ENCODE measurements around the gene RNU1-3.
"Not testable (repeated sequence)": the region's sequence is repeated elsewhere in the genome, so short reads cannot be mapped to it uniquely, and the experiment has no call there.

RNU1-3 gene

DNA sequence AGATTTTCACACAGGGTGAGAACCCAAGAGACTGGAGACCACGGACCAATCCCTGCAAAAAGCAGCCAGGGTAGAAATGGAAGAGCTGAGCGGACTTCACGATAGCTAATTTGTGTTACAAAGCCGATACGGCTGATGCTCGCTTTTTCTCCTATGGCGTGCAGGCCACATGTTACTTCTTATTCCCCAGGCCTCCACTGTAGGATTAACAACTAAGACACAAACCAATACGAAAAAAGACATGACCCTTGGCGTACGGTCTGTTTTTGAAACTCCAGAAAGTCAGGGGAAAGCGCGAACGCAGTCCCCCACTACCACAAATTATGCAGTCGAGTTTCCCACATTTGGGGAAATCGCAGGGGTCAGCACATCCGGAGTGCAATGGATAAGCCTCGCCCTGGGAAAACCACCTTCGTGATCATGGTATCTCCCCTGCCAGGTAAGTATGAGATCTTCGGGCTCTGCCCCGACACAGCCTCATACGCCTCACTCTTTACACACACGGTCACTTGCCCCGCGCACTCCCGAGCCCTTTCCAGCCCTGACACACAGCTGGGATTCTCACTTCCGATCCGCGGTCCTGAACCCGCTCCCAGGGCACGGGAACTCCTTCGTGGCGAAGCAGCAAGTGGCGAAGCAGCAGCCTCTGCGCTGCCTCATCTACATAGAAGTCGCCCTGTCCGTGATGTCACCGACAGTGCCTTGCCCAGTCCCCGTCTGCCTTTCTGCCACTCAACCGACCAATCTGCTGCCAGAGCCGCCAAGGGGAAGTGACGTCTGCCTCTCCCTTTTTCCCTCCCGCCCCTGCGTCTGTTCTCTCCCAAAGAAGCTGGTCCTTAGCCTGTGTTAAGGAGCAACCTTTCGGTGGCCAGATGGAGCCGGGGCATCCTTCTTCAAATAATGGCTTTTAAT, at the start of gene RNU1-3:
Gene RNU1-3 (minus strand): TSS at position 447 of the 912 bp plus-strand sequence.
- DNase-seq (ENCODE audit: low spot score): not testable (repeated sequence)

DNA sequence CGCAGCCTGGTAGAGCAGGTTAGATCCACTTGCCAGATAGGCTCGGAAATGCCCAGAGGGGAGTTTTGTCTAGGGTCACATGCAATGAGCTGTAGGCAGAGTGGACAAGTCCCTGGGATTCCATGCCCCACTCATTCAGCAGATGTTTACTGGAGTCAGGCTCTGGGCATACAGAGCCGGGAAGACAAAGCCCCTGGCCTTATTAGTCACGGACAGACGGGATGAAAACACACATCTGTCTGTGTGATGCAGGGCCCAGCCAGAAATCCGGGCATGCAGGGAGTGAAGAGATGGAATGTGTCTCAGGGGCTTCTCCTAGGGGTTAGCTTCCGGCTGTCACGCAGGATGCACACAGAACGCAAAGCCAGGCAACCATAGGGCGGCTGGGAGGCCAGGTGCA, 46.7 kb upstream of the RNU1-3 start:
- not testable (repeated sequence) for DNase-seq (ENCODE audit: low spot score)

DNA sequence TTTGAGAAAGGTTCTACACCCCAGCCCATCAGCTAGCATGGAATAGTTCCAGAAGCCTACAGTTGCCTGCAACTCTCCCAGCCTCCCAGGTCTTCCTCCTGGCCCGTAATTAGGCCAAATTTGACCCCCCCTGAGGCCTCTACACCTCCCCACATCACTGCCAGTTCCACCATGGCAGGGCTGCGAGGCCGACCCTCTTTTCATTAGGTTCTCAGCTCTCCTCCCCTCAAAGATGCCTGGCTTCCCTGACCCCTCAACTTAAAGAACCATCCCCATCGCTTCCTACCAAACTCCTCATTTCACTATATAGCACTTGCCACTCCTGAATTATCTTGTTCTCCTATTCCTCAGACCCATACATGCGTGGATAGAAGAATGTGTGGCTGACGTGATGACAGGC, 46.2 kb upstream of the RNU1-3 start:
- not testable (repeated sequence) for DNase-seq (ENCODE audit: low spot score)

DNA sequence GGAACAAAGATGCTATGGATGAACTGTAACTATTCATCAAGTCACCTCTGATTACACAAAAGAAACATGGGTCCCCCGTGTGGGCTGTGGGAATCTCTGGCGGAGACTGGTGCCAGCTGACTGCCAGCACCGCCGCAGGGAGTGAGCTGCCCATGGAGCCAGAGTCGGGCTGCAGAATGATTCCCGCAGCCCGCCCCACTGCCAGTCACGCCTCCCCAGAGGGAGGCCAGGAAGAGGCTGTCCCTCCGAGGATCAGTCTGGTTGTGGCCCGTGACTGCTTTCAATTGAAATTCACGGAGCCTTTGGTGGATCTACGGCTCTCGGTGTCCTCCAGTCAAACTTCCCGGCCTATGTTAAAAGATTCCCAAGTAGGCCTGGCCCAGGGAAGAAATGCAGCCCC, 45.8 kb upstream of the RNU1-3 start:
- DNase-seq (ENCODE audit: low spot score): not testable (repeated sequence)

DNA sequence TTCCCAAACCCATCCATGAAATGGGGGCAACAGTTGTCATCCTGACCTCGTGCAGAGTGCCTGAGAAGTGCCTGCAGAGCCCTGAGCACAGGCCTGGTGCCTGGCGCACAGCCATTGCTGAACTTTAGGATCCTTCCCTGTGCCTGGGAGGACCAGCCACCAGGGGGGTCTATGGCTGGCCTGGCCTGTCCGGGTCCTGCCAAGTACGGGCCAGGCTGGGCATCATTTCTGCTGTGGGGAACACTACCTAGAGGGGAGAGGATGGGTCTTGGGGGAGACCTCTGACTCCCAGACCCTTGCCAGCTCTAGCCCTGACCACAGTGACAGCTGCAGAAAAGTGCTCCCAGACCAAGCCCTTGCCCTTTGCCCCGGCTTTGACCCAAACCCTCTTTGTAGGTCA, 45.4 kb upstream of the RNU1-3 start:
- not testable (repeated sequence) for DNase-seq (ENCODE audit: low spot score)

DNA sequence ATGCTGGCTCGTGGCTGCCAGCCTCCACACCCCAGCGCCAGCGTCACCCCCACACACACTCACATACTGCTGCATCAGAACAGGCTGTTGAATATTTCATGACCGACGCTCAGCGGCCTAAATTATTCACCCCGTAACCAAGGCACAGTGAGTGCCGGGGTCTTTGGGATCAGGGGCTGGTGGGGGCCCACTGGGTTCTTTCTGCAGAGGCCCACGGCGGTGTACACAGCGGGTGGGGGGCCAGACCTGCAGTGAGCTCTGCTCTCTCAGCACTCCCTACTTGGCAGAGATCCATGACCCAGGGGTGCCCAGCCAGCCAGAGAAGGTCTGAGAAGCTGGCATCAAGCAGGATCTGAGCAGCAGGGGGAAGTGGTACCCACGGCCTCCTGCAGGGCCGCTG, 43.9 kb upstream of the RNU1-3 start:
- DNase-seq (ENCODE audit: low spot score): not testable (repeated sequence)

DNA sequence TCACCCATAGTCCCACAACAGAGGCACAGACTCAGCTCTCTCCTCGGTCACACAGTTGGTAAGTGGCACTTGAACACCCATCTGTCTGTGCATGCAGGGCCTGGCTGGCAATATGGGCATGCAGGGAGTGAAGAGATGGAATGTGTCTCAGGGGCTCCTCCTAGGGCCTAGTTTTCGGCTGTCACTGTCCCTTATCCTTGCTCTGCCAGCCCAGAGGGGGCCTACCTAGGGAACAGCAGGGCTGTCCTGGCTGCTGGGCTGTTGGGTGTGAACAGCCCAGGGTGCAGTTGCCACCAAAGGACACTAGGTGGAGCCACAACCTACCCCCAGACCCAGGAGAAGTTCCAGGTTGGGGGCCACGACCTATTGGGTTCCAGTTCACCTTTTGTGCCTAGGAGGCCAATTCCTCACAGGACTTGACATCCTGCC, 42.9 kb upstream of the RNU1-3 start:
- peak; percentile 44 for DNase-seq (ENCODE audit: low spot score)

DNA sequence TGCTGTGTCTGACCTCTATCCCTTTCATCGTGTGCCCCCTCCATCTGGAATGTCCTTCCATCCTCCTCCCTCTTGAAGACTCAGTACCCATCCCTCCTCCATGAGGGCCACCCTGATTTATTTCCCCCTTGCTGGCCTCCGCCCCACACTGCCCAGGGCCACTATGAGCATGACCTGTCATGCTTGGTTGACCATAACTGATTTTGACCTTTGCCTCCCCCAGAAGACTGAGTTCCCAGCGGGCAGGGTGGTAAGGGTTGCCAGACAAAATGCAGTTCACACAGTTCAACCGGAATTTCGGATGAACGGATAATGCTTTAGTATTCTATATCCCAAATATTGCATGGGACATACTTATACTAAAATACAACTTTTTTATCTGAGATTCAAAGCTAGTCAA, 42.0 kb upstream of the RNU1-3 start:
- DNase-seq (ENCODE audit: low spot score): not testable (repeated sequence)

DNA sequence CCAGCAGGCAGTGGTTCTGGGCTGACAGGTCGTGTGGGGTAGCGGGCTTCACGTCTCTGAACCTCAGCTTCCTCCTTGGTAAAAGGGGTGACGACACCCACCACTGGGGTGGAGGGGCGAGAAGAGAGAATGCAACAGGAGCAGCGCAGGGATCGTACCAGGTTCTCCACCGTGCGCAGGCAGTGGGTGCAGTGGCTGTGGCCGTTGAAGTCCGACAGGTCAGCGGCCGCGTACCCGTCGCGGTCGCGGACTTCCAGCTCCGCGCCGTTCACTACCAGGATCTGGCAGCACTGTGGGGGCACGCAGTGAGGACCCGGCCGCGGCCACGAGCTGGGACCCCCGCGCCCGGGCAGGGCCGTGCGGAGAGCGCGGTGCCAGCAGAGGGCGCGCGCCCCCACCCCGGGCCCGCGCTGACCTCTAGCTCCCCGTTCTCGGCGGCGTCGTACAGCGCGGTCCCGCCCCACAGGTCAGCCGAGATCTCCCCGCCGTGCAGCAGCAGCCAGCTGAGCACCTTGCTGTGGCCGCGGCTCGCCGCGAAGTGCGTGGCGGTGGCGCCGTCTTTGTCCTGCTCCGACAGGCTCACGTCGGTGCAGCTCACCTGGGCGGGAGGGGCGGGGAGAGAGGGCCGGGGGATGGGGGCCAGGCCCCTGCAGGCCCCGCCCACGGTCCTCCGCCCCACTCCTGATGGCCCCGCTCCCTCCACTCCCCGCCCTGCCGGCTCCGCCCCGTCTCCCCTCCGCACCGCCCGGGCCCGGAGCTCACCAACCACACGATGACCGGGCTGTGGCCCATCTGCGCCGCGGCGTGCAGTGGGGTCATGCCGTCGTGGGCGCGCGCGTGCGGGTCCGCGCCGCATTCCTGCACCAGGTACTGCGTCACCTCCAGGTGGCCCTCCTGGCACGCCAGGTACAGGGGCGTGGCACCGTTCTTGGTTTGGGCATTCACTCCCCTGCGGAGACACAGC, 40.7 kb upstream of the RNU1-3 start:
- not testable (repeated sequence) for DNase-seq (ENCODE audit: low spot score)

DNA sequence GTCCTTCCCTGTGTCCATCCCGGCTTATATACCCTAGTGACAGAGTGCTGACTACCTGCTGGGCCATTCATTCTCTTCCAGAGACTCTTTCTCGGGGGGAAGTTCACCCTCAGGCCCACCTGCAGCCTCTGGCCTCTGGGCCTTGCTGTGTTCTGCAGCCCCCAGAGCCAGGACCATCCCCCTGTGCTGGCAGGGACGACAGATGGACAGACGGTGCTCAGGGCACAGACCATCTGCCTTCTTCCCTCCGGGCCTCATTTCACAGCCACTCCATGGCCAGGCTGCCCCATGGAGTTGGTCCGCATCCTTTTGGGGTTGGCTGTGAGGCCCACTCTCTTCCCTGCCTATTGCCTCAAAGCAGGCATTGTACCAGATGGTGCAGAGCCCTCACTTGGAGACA, 39.6 kb upstream of the RNU1-3 start:
- DNase-seq (ENCODE audit: low spot score): not testable (repeated sequence)

DNA sequence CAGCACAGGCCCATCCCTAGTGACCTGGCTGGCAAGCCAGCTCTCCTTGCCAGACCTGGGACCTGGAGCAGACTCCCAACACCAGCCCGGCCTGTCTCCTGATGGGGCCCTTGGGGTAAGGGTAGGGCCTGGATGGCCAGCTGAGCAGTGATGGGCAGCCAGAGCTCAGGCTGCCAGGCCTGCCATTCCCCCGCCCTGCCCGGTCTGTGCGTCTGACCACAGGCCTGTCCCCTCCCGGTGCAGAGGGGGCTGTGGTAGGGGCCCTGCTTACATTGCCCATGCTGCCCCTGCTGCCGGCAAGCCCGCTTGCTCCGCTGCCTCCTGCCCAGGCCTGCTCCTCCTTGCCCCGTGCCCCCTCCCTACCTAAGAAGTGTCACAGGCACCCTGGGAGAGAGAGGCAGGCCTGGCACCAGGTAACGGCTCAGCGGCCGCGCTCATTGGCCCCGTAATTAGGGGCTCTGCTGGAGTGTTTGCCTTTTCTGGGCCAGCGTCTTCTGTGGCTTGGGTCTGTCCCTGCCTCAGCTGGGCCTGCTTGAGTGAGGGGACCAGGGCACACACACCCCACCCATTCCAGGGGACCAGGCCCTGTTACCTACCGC, 37.9 kb upstream of the RNU1-3 start:
- not testable (repeated sequence) for DNase-seq (ENCODE audit: low spot score)

DNA sequence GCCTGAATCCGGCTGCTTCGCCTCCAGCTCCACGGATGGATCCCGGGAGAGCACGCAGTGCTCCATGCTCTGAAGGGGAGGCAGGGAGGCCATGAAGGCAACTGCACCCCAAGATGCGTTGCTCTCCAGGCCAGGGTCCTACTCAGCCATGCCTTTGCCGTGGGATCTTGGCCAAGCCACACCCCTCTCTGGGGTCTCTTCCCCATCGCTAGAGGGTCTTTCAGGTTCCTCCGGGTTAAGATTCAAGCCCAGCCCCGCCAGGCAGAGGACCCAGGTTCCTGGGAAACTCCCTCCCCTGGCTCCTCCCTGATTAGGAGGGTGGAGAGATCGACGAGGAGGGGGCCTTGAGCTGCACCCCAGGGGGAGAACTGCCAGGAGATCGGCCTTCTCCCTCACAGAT, 37.3 kb upstream of the RNU1-3 start:
- DNase-seq (ENCODE audit: low spot score): not testable (repeated sequence)

DNA sequence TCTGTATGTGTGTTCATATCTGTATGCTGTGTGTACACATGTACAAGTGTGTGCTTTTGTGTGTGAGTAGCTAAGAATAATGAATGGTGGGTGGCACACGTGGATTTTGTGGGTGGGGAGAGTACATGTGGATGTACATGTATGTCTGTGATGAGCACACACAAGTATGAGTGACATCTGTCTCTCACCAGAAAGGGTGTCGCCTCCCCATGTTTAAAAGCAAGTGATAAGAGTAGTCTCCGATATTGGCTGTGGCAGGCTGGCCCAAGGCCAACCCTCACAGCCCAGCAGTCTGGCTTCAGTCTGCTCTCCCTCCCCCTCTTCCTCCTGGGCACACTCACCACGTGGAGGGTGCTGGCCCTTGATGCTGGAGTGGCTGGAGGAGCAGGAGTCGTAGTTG, 36.9 kb upstream of the RNU1-3 start:
- not testable (repeated sequence) for DNase-seq (ENCODE audit: low spot score)

DNA sequence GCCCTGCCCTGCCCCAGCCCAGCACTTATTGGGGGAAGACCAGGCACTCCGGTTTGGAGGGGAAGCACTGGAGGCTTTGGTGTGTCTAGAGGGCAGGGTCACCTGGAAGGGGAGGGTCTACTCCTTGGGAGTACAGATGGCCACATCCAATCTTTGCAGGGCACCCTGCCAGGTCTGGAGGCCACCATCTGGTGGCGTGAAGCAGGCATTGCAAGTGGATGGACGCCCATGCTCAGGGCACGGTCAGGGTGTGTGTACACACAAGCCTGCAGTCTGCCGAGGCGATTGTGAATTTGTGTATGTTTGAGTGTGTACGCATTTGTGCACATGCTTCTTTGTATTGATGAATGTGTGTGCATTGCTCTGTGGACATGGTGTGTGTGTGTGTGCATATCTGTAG, 36.4 kb upstream of the RNU1-3 start:
- DNase-seq (ENCODE audit: low spot score): not testable (repeated sequence)

DNA sequence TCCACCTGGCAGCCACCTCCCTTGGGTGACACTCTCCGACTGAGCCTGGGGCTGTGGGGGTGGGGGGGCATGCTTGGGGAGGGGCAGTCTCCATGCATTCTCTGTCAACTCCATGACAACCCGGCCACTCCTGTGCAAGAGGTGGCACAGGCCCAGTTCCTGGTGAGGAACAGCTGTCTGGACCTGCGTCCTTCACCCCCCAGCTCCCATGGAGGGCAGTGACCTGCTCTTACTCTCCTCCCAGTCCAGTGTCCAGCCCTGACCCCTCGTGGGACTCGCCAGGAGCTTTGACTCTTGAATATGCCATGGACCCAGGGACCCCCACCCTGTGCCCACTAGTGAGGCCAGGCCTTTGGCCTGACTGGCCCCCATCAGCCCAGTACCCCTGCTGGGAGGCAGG, 35.5 kb upstream of the RNU1-3 start:
- not testable (repeated sequence) for DNase-seq (ENCODE audit: low spot score)

DNA sequence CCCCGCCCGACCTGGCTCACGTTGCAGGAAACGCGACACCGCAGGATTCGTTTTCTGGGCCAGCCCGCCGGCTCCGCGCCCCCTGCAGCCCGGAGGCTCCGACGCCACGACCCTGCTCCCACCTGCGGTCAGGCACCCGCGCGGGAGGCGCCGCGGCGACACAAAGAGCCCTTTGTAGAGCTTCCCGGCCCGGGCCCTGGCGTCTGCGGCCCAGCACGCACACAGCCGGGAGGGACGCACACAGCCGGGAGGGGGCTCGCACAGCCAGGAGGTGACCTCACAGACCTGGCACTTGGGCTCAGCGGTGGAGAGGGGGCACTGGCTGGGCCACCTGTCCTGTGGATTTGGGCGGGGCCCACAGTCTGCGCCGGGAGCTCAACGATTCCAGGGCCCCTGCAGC, 34.4 kb upstream of the RNU1-3 start:
- DNase-seq (ENCODE audit: low spot score): not testable (repeated sequence)

DNA sequence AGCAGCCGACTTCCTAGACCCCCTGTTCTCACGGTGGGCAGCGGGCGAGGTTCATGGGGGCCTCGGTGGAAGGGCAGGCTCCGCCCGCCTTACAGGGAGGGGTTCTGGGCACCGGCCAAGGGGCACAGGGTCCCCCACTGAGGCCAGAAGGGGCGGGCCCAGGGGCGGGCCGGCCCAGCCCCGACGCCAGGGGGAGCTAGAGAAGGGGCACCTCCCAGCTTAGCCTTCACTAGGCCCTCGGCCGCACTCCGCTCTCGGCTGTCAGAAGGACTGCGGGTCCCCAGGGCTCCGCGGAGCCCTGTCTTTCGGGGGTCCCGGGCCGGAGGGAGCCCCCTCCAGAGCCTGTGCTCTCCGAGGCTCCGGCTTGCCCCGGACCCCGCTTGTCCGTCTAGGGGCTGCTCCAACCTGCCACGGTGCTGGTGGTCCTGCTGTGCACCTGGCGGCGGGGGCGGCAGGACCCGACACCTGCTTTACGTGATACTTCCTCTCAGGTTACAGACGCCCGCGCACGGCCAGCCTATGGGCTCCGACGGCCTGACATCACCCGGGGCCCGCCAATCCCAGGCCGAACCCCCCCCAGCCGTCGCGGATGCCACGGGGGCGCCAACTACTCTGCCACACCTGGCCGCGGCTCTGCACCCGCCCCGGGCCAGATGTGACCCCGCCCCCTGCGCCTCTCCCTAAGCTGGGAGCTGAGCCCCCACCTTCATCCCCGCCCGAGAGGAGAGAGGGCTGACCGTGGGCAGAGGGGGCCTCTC, 33.6 kb upstream of the RNU1-3 start:
- not testable (repeated sequence) for DNase-seq (ENCODE audit: low spot score)

DNA sequence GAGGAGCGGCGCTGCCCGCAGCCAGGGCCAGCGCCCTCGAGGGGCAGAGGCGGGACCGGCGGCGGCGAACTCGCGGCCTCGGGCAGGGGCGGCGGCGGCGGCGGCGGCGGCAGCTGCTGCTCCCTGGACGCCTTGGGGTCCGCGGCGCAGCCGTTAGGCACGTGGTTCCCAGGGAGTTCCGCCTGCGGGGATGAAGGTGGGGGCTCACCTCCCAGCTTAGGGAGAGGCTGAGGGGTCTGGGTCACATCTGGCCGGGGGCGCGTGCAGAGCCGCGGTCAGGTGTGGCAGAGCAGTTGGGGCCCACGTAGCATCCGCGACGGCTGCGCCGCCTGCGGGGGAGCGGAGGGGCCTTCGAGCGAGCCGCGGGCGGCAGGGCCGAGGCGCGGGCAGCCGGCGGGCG, 32.7 kb upstream of the RNU1-3 start:
- not testable (repeated sequence) for DNase-seq (ENCODE audit: low spot score)

DNA sequence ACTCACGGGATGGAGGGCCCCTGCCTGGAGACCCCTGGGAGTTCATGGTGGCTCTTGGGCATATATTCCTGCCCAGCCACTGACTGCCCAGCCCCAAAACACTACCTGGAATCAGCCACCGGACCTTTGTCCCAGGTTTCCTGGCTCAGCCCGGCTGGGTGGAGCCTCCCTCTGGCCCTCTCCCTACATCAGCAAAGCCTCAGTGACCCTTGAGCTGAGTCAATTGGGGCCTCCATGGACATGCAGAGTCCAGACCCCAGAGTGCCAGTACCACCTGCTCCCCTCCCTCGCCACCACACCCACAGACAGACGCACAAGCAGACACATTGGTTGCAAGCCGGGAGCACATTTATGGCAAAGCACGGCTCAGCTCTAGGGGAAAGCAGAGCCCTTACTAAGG, 30.4 kb upstream of the RNU1-3 start:
- DNase-seq (ENCODE audit: low spot score): not testable (repeated sequence)

DNA sequence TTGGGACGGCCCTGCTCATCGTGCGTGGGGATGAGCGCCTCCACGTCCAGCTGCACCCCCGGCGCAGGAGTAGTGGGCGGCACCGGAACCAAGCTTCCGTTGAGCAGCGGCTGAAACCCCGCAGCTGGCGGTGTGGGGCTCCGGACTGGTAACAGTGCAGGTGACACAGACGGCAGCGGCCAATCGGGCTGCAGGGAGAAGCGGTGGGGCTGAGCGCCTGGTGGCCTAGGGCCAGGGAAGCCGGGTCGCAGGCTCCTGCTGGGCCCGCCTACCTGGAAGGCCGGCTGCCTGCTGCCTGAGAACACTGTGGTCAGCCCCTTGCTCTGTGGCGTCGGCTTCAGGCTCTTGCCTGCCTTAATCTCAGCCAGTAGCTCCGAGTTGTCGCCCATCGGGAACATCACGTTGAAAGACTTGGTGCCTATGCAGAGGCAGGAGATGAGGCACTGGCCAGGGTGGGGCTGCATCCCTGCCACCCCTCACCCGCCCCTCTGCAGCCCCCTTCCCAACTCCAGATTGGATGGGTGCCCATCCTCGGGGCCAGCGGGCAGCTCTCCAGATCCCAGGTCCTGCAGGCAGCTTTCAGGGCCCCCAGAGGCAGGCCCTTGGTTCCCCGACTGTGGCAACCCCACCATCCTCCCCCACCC, 29.9 kb upstream of the RNU1-3 start:
- not testable (repeated sequence) for DNase-seq (ENCODE audit: low spot score)

DNA sequence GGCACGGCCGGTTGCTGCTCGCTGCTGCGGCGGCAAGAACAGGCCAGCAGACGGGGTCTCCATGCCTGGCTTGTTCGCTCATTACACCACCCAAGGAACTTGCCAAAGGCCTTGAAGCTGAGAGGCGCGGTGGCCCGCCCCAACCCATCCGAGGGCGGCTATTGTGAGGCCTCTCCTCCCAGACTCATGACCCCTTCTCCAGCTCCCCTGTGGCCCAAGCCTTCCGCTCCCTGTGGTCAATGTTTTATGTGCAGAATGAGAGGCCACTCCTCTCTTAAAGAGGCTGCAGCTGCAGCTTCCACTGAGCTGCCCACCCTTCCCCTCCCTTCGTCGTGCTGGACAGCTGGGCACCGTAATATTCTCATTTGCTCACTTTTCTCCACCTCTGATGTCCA, 27.6 kb upstream of the RNU1-3 start:
- not testable (repeated sequence) for DNase-seq (ENCODE audit: low spot score)

Measured in CD4-positive, alpha-beta T cell treated with Interleukin-15 for 4 hours (primary cell).